Brain microvascular endothelial cell (primary cell): Measurements from ENCODE around the gene CD109.
A peak's percentile ranks its signal among the peaks of the same experiment; 100 is the strongest.

ENCODE experiments used
- DNase-seq: peaks from one replicate; pipeline ENCODE4 v3.0.0-alpha.2; 2020
- H3K27ac ChIP-seq: fragments of 250-450 bp; sonication (Bioruptor Pico); 2 replicates; pipeline ENCODE4 v1.5.1; 2020; ENCODE audit warnings: mild to moderate bottlenecking, moderate library complexity
- H3K27me3 ChIP-seq: fragments of 250-450 bp; sonication (Bioruptor Pico); replicated peaks from 2 replicates; pipeline ENCODE4 v1.5.1; 2020; ENCODE audit warnings: mild to moderate bottlenecking
- H3K36me3 ChIP-seq: fragments of 250-450 bp; sonication (Bioruptor Pico); replicated peaks from 2 replicates; pipeline ENCODE4 v1.5.1; 2020; ENCODE audit warnings: mild to moderate bottlenecking
- H3K4me3 ChIP-seq: 2 replicates; pipeline ENCODE4 v1.5.1; 2011; ENCODE audit warnings: low read depth, mild to moderate bottlenecking, control low read depth, low read length, moderate library complexity
- CTCF ChIP-seq: IDR thresholded peaks from 2 replicates; pipeline ENCODE4 v1.5.1; 2011; ENCODE audit warnings: low read depth, mild to moderate bottlenecking, moderate library complexity, low read length, control low read depth, inconsistent platforms; ENCODE audit errors: missing control alignments
- in situ Hi-C: cut with HindIII; loops from 2 replicates; pipeline ENCODE4 v1.10.0; 2017; ENCODE audit warnings: low sequenced_read_pairs, low pct_ligation_motif_present

Gene CD109

DNA sequence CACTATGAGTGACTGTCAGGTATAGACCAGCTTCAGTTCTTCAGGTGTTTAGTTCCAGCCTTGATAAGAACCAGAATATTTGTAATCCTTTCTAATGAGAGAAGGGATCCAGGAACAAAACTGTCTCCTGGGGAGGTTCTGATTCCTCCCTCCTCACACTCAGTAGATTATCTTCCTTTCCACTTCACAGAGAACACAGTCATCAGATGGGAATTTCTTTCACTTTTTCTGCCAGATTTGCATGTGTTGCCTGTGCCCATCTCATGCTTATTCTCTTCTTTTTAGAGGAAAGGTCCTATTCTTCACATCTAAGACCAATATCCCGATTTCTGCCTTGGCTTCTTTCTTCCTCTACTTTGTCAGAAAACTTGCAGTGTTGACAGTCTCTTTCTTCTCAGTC, 50.8 kb downstream of the CD109 start:
- peak; percentile 37 for DNase-seq
- no peak for TF ChIP-seq CTCF

GRCh38 chr6:73747289-73747688, 51.3 kb downstream of the CD109 start:
- no peak for TF ChIP-seq CTCF
- H3K27ac ChIP-seq = no peak overlapping the region
- H3K36me3 ChIP-seq = no peaks in the 10 kb centered on the region
- no peak overlapping the region for H3K4me3 ChIP-seq
- no peak for DNase-seq
- in situ Hi-C loops = no loop called here
- H3K27me3 ChIP-seq = no peaks in the 10 kb centered on the region

More for the DNA sequence above, 50.8 kb downstream of the CD109 start:
- Histone ChIP-seq H3K36me3 (no peaks in the 10 kb centered on the region), H3K27me3 (no peaks in the 10 kb centered on the region), H3K27ac (no peak overlapping the region), H3K4me3 (no peak overlapping the region)
- in situ Hi-C loops = no loop called here

DNA sequence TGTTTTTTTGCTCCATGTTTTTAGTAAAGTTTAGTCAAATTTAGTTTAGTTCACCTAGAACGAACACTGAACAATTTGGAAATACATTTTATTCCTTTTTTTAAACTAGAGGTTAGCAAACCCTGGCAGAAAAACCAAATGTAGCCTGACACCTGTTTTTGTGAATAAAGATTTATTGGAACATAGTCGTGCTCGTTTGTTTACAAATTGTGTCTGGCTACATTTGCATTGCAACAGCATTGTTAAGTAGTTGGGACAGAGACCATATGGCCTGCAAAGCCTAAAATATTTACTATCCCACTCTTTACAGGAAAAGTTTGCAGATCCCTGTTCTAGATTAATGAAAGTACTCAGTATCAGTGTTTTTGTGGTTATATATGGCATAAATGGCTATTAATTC, 56.9 kb downstream of the CD109 start:
- in situ Hi-C loops = no loop called here
- H3K36me3 ChIP-seq = no peaks in the 10 kb centered on the region
- H3K4me3 ChIP-seq = no peak overlapping the region
- H3K27ac ChIP-seq = no peak overlapping the region
- TF ChIP-seq CTCF = no peak
- no peaks in the 10 kb centered on the region for H3K27me3 ChIP-seq
- no peak for DNase-seq

- no peak for TF ChIP-seq CTCF
- Histone ChIP-seq H3K27me3 (no peaks in the 10 kb centered on the region), H3K4me3 (no peak overlapping the region), H3K36me3 (no peaks in the 10 kb centered on the region), H3K27ac (no peak overlapping the region)
- in situ Hi-C loops = no loop called here
- no peak for DNase-seq
Observed at GRCh38 chr6:73766040-73766439, 70.0 kb downstream of the CD109 start.

GRCh38 chr6:73768558-73768957, 72.6 kb downstream of the CD109 start:
- H3K27ac ChIP-seq = no peak overlapping the region
- in situ Hi-C loops = no loop called here
- H3K4me3 ChIP-seq = no peak overlapping the region
- no peaks in the 10 kb centered on the region for H3K27me3 ChIP-seq
- H3K36me3 ChIP-seq = no peaks in the 10 kb centered on the region
- no peak for DNase-seq
- TF ChIP-seq CTCF = no peak

DNA sequence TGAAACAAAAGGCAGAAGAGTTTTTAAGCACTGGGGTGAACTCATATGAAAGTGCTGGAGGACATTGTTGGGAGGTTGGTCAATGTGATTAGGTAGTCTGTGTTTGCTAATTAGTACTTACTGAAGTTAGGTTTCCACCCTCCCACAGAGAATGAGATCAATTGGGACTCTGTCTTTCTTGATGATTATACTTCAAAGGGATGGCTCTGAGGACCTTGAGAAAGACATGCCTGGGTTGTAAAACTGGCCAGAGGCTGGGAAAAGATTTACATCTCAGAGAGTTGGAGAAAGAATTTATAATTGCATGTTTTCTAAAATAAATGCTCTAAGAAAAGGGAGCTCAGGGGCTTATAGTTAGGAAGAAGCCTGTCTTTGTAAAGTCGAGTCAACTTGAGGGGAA, 74.0 kb downstream of the CD109 start:
- no peaks in the 10 kb centered on the region for H3K27me3 ChIP-seq

More for the DNA sequence above, 74.0 kb downstream of the CD109 start:
- Histone ChIP-seq H3K27ac (no peak overlapping the region), H3K36me3 (no peaks in the 10 kb centered on the region), H3K4me3 (no peak overlapping the region)
- in situ Hi-C loops = no loop called here
- DNase-seq = no peak
- TF ChIP-seq CTCF = no peak
